ENCODE measurements around the gene PRELP. TPM values are rescaled to one million over a fixed set of nuclear protein-coding genes. Genes with fewer than 3 reads are reported as not detected.

PRELP gene
- total RNA-seq, 3 donors from 2014 or later = 27.4 to 132 (median 42.0) TPM

DNA sequence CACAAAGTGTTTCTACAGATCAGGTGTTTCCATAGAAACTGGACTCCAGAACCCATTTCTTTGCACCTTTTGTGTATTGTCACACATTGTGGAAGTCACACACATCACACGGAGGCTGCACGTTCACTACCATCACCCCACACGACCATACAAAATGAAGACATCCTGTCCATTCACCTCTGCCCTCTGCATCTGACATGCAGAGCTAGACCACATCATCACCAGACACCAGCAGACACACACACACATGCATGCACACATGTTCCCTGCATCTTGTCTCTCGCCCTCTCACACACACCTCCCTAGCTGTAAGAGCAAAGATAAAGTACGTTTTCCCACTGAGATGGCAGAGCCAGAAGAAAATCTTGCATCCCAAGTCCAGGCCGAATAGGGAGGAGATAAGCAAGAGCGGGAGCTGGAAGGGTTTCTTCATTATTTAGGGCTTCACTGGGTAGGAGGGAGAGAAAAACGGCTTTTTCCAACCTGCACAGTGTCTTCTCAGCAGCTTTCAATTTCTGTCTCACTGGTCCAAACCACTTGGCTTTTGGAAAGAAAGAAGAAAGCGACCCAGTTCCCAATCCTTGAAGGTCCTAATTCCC lies 709 bp downstream of the PRELP start:
- TF ChIP-seq POLR2A (IDR thresholded peaks at IDR 0.05) = no peak
- no peak for TF ChIP-seq POLR2AphosphoS5 (IDR thresholded peaks at IDR 0.05)
- peaks cover 11 to 21% of the 10 kb centered on the region in 2 donors for H3K4me1 ChIP-seq
- H3K4me3 ChIP-seq = peak overlapping the region; percentile 52 to 65 (median 57)
- intact Hi-C loops (cut with DNase I; ENCODE audit: low total_unique reads) = no loop called here
- no peak for DNase-seq (ENCODE audit: low spot score in 2 of 2)
- H3K27me3 ChIP-seq = no peaks in the 10 kb centered on the region
- H3K27ac ChIP-seq = peak overlapping the region; percentile 84 to 88
- H3K36me3 ChIP-seq = no peaks in the 10 kb centered on the region
- H3K9me3 ChIP-seq = no peaks in the 10 kb centered on the region

- Histone ChIP-seq H3K27ac (peak overlapping the region; percentile 84 to 87), H3K4me3 (peak overlapping the region; percentile 52 to 65 (median 57)), H3K36me3 (no peaks in the 10 kb centered on the region), H3K4me1 (peaks cover 11 to 25% of the 10 kb centered on the region in 2 donors), H3K9me3 (no peaks in the 10 kb centered on the region), H3K27me3 (no peaks in the 10 kb centered on the region)
- intact Hi-C loops (cut with DNase I; ENCODE audit: low total_unique reads) = no loop called here
- no peak for TF ChIP-seq POLR2AphosphoS5 (IDR thresholded peaks at IDR 0.05)
- DNase-seq (ENCODE audit: low spot score in 2 of 2) = no peak
Measured at GRCh38 chr1:203477748-203478147, 2.1 kb downstream of the PRELP start.

- no peak for DNase-seq (ENCODE audit: low spot score in 2 of 2)
- TF ChIP-seq POLR2A (IDR thresholded peaks at IDR 0.05) (no peak), POLR2AphosphoS5 (IDR thresholded peaks at IDR 0.05) (no peak), CTCF (IDR thresholded peaks at IDR 0.05) (no peak)
- H3K4me1 ChIP-seq = peaks cover 11 to 25% of the 10 kb centered on the region in 2 donors
- intact Hi-C loops (cut with DNase I; ENCODE audit: low total_unique reads) = no loop called here
- no peaks in the 10 kb centered on the region for H3K9me3 ChIP-seq
- H3K27ac ChIP-seq = peak overlapping the region; percentile 84 to 87
- no peaks in the 10 kb centered on the region for H3K36me3 ChIP-seq
- H3K27me3 ChIP-seq = no peaks in the 10 kb centered on the region
- peak overlapping the region; percentile 52 to 65 (median 57) for H3K4me3 ChIP-seq
Measured at GRCh38 chr1:203478231-203478630, 2.6 kb downstream of the PRELP start.

- Histone ChIP-seq H3K9me3 (no peaks in the 10 kb centered on the region), H3K27me3 (no peaks in the 10 kb centered on the region), H3K36me3 (no peaks in the 10 kb centered on the region), H3K4me3 (peak overlapping the region in 2 of 3 donors; percentile 57 to 65), H3K4me1 (peaks cover 11 to 25% of the 10 kb centered on the region in 2 donors), H3K27ac (peak overlapping the region; percentile 84 to 87)
- intact Hi-C loops (cut with DNase I; ENCODE audit: low total_unique reads) = no loop called here
- DNase-seq (ENCODE audit: low spot score in 2 of 2) = no peak
- no peak for TF ChIP-seq CTCF (IDR thresholded peaks at IDR 0.05)
- no peak for TF ChIP-seq POLR2AphosphoS5 (IDR thresholded peaks at IDR 0.05)
- no peak for TF ChIP-seq POLR2A (IDR thresholded peaks at IDR 0.05)
Measured at GRCh38 chr1:203478986-203479385, 3.4 kb downstream of the PRELP start.

DNA sequence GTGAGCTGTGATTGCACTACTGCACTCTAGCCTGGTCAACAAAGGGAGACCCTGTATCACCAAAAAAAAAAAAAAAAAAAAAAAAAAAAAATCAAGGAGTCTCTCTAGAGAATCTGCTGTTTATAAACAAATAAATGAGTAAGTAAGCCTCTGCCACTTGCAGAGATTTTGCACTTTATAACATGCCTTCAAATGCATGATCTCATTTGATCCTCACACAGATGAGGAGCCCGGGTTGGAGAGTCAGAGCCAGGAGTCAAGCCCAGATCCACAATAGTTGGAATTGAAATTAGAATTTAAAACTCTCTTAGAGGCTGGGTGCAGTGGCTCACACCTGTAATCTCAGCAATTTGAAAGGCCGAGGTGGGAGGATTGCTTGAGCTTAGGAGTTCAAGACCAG lies 4.0 kb downstream of the PRELP start:
- Histone ChIP-seq H3K27ac (peak overlapping the region; percentile 83 to 87), H3K27me3 (no peaks in the 10 kb centered on the region), H3K4me3 (peak overlapping the region; percentile 22 to 57 (median 53)), H3K36me3 (no peaks in the 10 kb centered on the region), H3K4me1 (peaks cover 11 to 25% of the 10 kb centered on the region in 2 donors), H3K9me3 (no peaks in the 10 kb centered on the region)
- TF ChIP-seq CTCF (IDR thresholded peaks at IDR 0.05) = no peak
- no peak for TF ChIP-seq POLR2AphosphoS5 (IDR thresholded peaks at IDR 0.05)
- TF ChIP-seq POLR2A (IDR thresholded peaks at IDR 0.05) = no peak
- intact Hi-C loops (cut with DNase I; ENCODE audit: low total_unique reads) = loop anchor here (10.0 kb wide), 2 partner anchors 115 to 205 kb away; no protein-coding TSS in a partner anchor
- DNase-seq (ENCODE audit: low spot score in 2 of 2) = no peak

- DNase-seq (ENCODE audit: low spot score in 2 of 2) = no peak
- Histone ChIP-seq H3K27me3 (no peaks in the 10 kb centered on the region), H3K9me3 (no peaks in the 10 kb centered on the region), H3K36me3 (no peaks in the 10 kb centered on the region), H3K4me3 (peak overlapping the region; percentile 22 to 57 (median 53)), H3K4me1 (peaks cover 9 to 21% of the 10 kb centered on the region in 2 donors), H3K27ac (peak overlapping the region; percentile 83 to 93)
- TF ChIP-seq POLR2A (IDR thresholded peaks at IDR 0.05) (no peak), CTCF (IDR thresholded peaks at IDR 0.05) (peak in 2 of 3 donors; percentile 34 to 35), POLR2AphosphoS5 (IDR thresholded peaks at IDR 0.05) (peak in 1 of 3 donors; percentile 45)
- intact Hi-C loops (cut with DNase I; ENCODE audit: low total_unique reads) = loop anchor here (10.0 kb wide), 2 partner anchors 115 to 205 kb away; no protein-coding TSS in a partner anchor
Measured at GRCh38 chr1:203480084-203480483, 4.5 kb downstream of the PRELP start.

Data from breast epithelium (tissue), 4 donors.